ENCODE measurements around the gene EYA4. TPM values are rescaled to one million over a fixed set of nuclear protein-coding genes. Genes with fewer than 3 reads are reported as not detected.

Gene EYA4
- total RNA-seq, 2 experiments from 2014 or later, result not detected

GRCh38 chr6:133447924-133448323, 206.8 kb downstream of the EYA4 start:
- ATAC-seq (ENCODE audit: poor library complexity), result no peak
- no peak overlapping the region for H3K4me3 ChIP-seq (ENCODE audit: low read length)
- CTCF ChIA-PET, result no interaction called here

GRCh38 chr6:133456439-133456838, 215.3 kb downstream of the EYA4 start:
- H3K27ac ChIP-seq (ENCODE audit: low read depth in 1 of 2, low read length in 2 of 2), result no peak overlapping the region
- Mint-ChIP-seq H3K4me3 (no peak overlapping the region), H3K36me3 (ENCODE audit: low read depth) (no peaks in the 10 kb centered on the region), H3K9me3 (no peaks in the 10 kb centered on the region), H3K27me3 (no peaks in the 10 kb centered on the region), H3K4me1 (ENCODE audit: low read depth) (no peaks in the 10 kb centered on the region), H3K27ac (no peak overlapping the region)
- TF ChIP-seq CTCF (IDR thresholded peaks at IDR 0.05), result no peak
- ChIA-PET POLR2A (no interaction called here), CTCF (no interaction called here)
- no peaks in the 10 kb centered on the region for H3K4me1 ChIP-seq (ENCODE audit: insufficient read depth, low read length)
- DNase-seq, result no peak
- intact Hi-C loops (cut with DNase I, micrococcal nuclease), result no loop called here
- ATAC-seq (ENCODE audit: poor library complexity), result no peak
- no peaks in the 10 kb centered on the region for H3K36me3 ChIP-seq (ENCODE audit: insufficient read depth, low read length)
- no peak overlapping the region for H3K4me3 ChIP-seq (ENCODE audit: low read length)
- H3K9me3 ChIP-seq (ENCODE audit: control insufficient read depth in 1 of 2, insufficient read depth in 1 of 2, low read length in 2 of 2), result no peaks in the 10 kb centered on the region
- no peaks in the 10 kb centered on the region for H3K27me3 ChIP-seq (ENCODE audit: control insufficient read depth in 1 of 2, insufficient read depth in 2 of 2, low read length in 2 of 2)

More at GRCh38 chr6:133447924-133448323, 206.8 kb downstream of the EYA4 start:
- no peaks in the 10 kb centered on the region for H3K36me3 ChIP-seq (ENCODE audit: insufficient read depth, low read length)
- no peaks in the 10 kb centered on the region for H3K4me1 ChIP-seq (ENCODE audit: insufficient read depth, low read length)
- Mint-ChIP-seq H3K4me1 (ENCODE audit: low read depth) (no peaks in the 10 kb centered on the region), H3K4me3 (no peak overlapping the region), H3K27me3 (peaks cover 7% of the 10 kb centered on the region), H3K9me3 (no peaks in the 10 kb centered on the region), H3K36me3 (ENCODE audit: low read depth) (no peaks in the 10 kb centered on the region), H3K27ac (no peak overlapping the region)
- H3K9me3 ChIP-seq (ENCODE audit: control insufficient read depth in 1 of 2, insufficient read depth in 1 of 2, low read length in 2 of 2), result peaks cover 0 to 3% of the 10 kb centered on the region in 2 experiments
- POLR2A ChIA-PET, result no interaction called here
- intact Hi-C loops (cut with DNase I, micrococcal nuclease), result no loop called here
- H3K27me3 ChIP-seq (ENCODE audit: control insufficient read depth in 1 of 2, insufficient read depth in 2 of 2, low read length in 2 of 2), result no peaks in the 10 kb centered on the region
- no peak for DNase-seq
- no peak for TF ChIP-seq CTCF (IDR thresholded peaks at IDR 0.05)
- H3K27ac ChIP-seq (ENCODE audit: low read depth in 1 of 2, low read length in 2 of 2), result no peak overlapping the region

- Histone ChIP-seq H3K36me3 (ENCODE audit: insufficient read depth, low read length) (no peaks in the 10 kb centered on the region), H3K4me3 (ENCODE audit: low read length) (no peak overlapping the region), H3K27ac (ENCODE audit: low read depth in 1 of 2, low read length in 2 of 2) (no peak overlapping the region), H3K4me1 (ENCODE audit: insufficient read depth, low read length) (no peaks in the 10 kb centered on the region), H3K9me3 (ENCODE audit: control insufficient read depth in 1 of 2, insufficient read depth in 1 of 2, low read length in 2 of 2) (no peaks in the 10 kb centered on the region), H3K27me3 (ENCODE audit: control insufficient read depth in 1 of 2, insufficient read depth in 2 of 2, low read length in 2 of 2) (no peaks in the 10 kb centered on the region)
- intact Hi-C loops (cut with DNase I, micrococcal nuclease), result no loop called here
- no peak for DNase-seq
- H3K27ac Mint-ChIP-seq, result no peak overlapping the region
- ChIA-PET CTCF (no interaction called here), POLR2A (no interaction called here)
- ATAC-seq (ENCODE audit: poor library complexity), result no peak
- TF ChIP-seq CTCF (IDR thresholded peaks at IDR 0.05), result no peak
- H3K4me1 Mint-ChIP-seq (ENCODE audit: low read depth), result no peaks in the 10 kb centered on the region
- H3K9me3 Mint-ChIP-seq, result no peaks in the 10 kb centered on the region
- H3K27me3 Mint-ChIP-seq, result no peaks in the 10 kb centered on the region
- no peaks in the 10 kb centered on the region for H3K36me3 Mint-ChIP-seq (ENCODE audit: low read depth)
- no peak overlapping the region for H3K4me3 Mint-ChIP-seq
These were observed 215.8 kb downstream of the EYA4 start for GRCh38 chr6:133456944-133457343.
